Measurements from ENCODE around the gene DVL1. TPM values are rescaled to one million over a fixed set of nuclear protein-coding genes. Genes with fewer than 3 reads are reported as not detected.

The DVL1 gene
- total and polyA plus RNA-seq, 2 of the 13 experiments (the other 11 are each of a cell fraction or from before 2014, with no cell fraction given) = 30.8 to 60.4 TPM

GRCh38 chr1:1324524-1325287 is 24.5 kb downstream of the DVL1 start, which contains the start of the genes CPTP and INTS11 (continued):
- 0 out of 2 replicates have a peak, but pooled peaks have one; percentile 27 for TF ChIP-seq TEF (CRISPR knock-in tag; IDR thresholded peaks at IDR 0.05)
- 0 out of 2 replicates have a peak, but pooled peaks have one; percentile 35 for TF ChIP-seq ELK4 (CRISPR knock-in tag; IDR thresholded peaks at IDR 0.05; ENCODE audit: borderline replicate concordance)
- TF ChIP-seq POGZ (CRISPR knock-in tag; IDR thresholded peaks at IDR 0.05) = no peak
- TF ChIP-seq AGO1 (IDR thresholded peaks at IDR 0.05; ENCODE audit: low read depth, low read length, poor library complexity, severe bottlenecking) = no peak
- no peak for TF ChIP-seq SOX13 (IDR thresholded peaks at IDR 0.05)
- TF ChIP-seq SOX13 (CRISPR knock-in tag; conservative IDR thresholded peaks at IDR 0.05 in 1 of 2, IDR thresholded peaks at IDR 0.05 in 1 of 2) = no peak
- TF ChIP-seq IKZF5 (CRISPR knock-in tag; IDR thresholded peaks at IDR 0.05) = peak; percentile 46; the same call in 1 of the 2 replicates
- TF ChIP-seq ZNF660 (CRISPR knock-in tag; IDR thresholded peaks at IDR 0.05; ENCODE audit: borderline replicate concordance, low read depth) = no peak
- peak; percentile 30; the same call in 1 of the 2 replicates for TF ChIP-seq ZNF768 (CRISPR knock-in tag; IDR thresholded peaks at IDR 0.05)
- TF ChIP-seq ZNF674 (CRISPR knock-in tag; IDR thresholded peaks at IDR 0.05; ENCODE audit: low read depth) = no peak
- peak; percentile 94 for TF ChIP-seq ESRRA (CRISPR knock-in tag; IDR thresholded peaks at IDR 0.05; ENCODE audit: low read depth)
- 0 out of 2 replicates have a peak, but pooled peaks have one; percentile 29 for TF ChIP-seq TBP (CRISPR knock-in tag; IDR thresholded peaks at IDR 0.05)
- TF ChIP-seq ARNT (IDR thresholded peaks at IDR 0.05) = no peak
- TF ChIP-seq FOXP4 (CRISPR knock-in tag; IDR thresholded peaks at IDR 0.05) = 0 out of 2 replicates have a peak, but pooled peaks have one; percentile 26
- TF ChIP-seq ARID4A (CRISPR knock-in tag; IDR thresholded peaks at IDR 0.05; ENCODE audit: borderline replicate concordance) = peak; percentile 85

Data from HepG2 (cell line).